OCI-LY7 (cell line): ENCODE data around the gene UNC79. TPM values are rescaled to one million over a fixed set of nuclear protein-coding genes. Genes with fewer than 3 reads are reported as not detected.

Experiments
- BruUV-seq: library from RNA; stranded (reverse); fragments of 400-500 nt; replicated peaks from 2 replicates; lab custom pipeline; 2021; lab: Mats Ljungman, UMichigan
- CTCF ChIA-PET: fragments of 300-600 bp; sonication (Branson Sonifier 250); formaldehyde crosslinking; loops from one replicate; lab custom pipeline; 2022; ENCODE audit warnings: antibody characterized with exemption; ENCODE audit not compliant: unreplicated experiment; lab: Charles Lee
- POLR2A ChIA-PET: fragments of 300-600 bp; sonication (Branson Sonifier 250); formaldehyde crosslinking; loops from one replicate; lab custom pipeline; 2022; ENCODE audit warnings: antibody characterized with exemption; lab: Charles Lee
- DNase-seq: peaks from one replicate; pipeline ENCODE4 v3.0.0-alpha.2; 2015; ENCODE audit warnings: low spot score
- H2AFZ ChIP-seq: fragments of 200-600 bp; sonication (generic), shearing (Covaris generic); 2 replicates; pipeline ENCODE4 v1.6.1; 2014; ENCODE audit warnings: mild to moderate bottlenecking, antibody characterized with exemption, low read length, moderate library complexity
- H3K27ac ChIP-seq: fragments of 200-600 bp; sonication (generic); 2 replicates; pipeline ENCODE4 v1.5.1; 2014; ENCODE audit warnings: mixed run types, low read depth, mild to moderate bottlenecking, moderate library complexity, low read length, inconsistent platforms; ENCODE audit not compliant: poor library complexity, severe bottlenecking
- H3K36me3 ChIP-seq: fragments of 200-600 bp; sonication (generic); 2 replicates; pipeline ENCODE4 v1.6.1; 2014; ENCODE audit warnings: mild to moderate bottlenecking, antibody characterized with exemption, low read length, moderate library complexity, mixed read lengths; ENCODE audit not compliant: insufficient read depth
- H3K4me1 ChIP-seq: fragments of 200-600 bp; sonication (generic); 2 replicates; pipeline ENCODE4 v1.5.1; 2014; ENCODE audit warnings: mild to moderate bottlenecking, low read length; ENCODE audit not compliant: insufficient read depth, poor library complexity, severe bottlenecking
- H3K4me2 ChIP-seq: fragments of 200-600 bp; sonication (generic); 2 replicates; pipeline ENCODE4 v1.6.1; 2014; ENCODE audit warnings: mild to moderate bottlenecking, low read length
- H3K4me3 ChIP-seq: fragments of 200-600 bp; sonication (generic); 2 replicates; pipeline ENCODE4 v1.5.1; 2014; ENCODE audit warnings: mild to moderate bottlenecking, low read depth, low read length; ENCODE audit not compliant: poor library complexity, severe bottlenecking
- H3K79me2 ChIP-seq: fragments of 200-600 bp; sonication (generic); 2 replicates; pipeline ENCODE4 v1.6.1; 2016; ENCODE audit warnings: low read depth, mild to moderate bottlenecking, low read length, moderate library complexity, mixed read lengths; ENCODE audit not compliant: insufficient read depth
- H3K9me2 ChIP-seq: fragments of 200-600 bp; sonication (generic); 2 replicates; pipeline ENCODE4 v1.6.1; 2016; ENCODE audit warnings: mild to moderate bottlenecking, low read length, mixed read lengths; ENCODE audit not compliant: insufficient read depth
- H3K9me3 ChIP-seq: fragments of 200-600 bp; sonication (generic); 2 replicates; pipeline ENCODE4 v1.6.1; 2014; ENCODE audit warnings: mild to moderate bottlenecking, mixed run types, low read length, mixed read lengths
- H4K20me1 ChIP-seq: fragments of 200-600 bp; sonication (generic); 2 replicates; pipeline ENCODE4 v1.6.1; 2014; ENCODE audit warnings: mild to moderate bottlenecking, antibody characterized with exemption, low read length, moderate library complexity, mixed read lengths; ENCODE audit not compliant: insufficient read depth
- EZH2phosphoT487 ChIP-seq: fragments of 200-600 bp; sonication (generic); IDR thresholded peaks from 2 replicates; pipeline ENCODE4 v1.6.1; 2018; ENCODE audit warnings: low read depth, borderline replicate concordance, mild to moderate bottlenecking, mixed run types, antibody characterized with exemption, low read length, moderate library complexity, mixed read lengths
- intact Hi-C: fragments of 100-400 bp; cut with micrococcal nuclease; formaldehyde crosslinking; loops from one replicate; pipeline ENCODE4 v1.10.0; 2022; ENCODE audit not compliant: unreplicated experiment
- total RNA-seq, 2 experiments: library from RNA; depleted of rRNA in 1 of 2; stranded (reverse); fragments of >200 nt in 1 of 2; shearing (Covaris generic) in 1 of 2; gene quantifications; 2 replicates each; pipeline ENCODE4 v1.2.3, GENCODE V29; 2014 to 2022
- TF ChIP-seq, protein P1 (sequence below): fragments of 200-600 bp; sonication (generic); conservative IDR thresholded peaks from 2 replicates; pipeline ENCODE4 v1.5.1; 2014; ENCODE audit warnings: mild to moderate bottlenecking, antibody characterized with exemption, low read length, moderate library complexity, mixed read lengths

UNC79 gene
- total RNA-seq, 2 experiments from 2014 or later: 0.17 to 0.19 TPM

DNA sequence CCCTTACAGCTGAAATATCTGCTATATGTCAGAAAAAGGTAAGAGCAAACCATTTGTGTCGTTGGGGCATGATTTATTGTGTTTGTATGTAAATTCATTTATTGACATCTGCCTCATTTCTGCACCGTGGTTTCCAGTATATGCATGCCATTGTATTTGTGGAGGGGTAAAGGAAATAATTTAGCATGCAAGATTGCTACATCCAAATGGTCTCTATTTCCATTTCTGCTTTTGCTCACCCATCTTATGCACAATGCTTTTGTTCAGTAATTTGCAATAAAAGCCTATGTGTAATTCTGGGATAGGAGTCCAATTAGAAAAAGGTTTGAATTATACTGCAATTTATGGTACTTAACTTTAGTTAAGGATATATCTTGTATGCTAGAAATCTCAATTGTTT is 101.8 kb downstream of the UNC79 start:
- H3K4me1 ChIP-seq: no peaks in the 10 kb centered on the region
- no peak overlapping the region for H3K27ac ChIP-seq
- no peaks in the 10 kb centered on the region for H3K9me3 ChIP-seq
- no peaks in the 10 kb centered on the region for H3K36me3 ChIP-seq
- no peak for DNase-seq
- no peaks in the 10 kb centered on the region for H3K9me2 ChIP-seq
- no peaks in the 10 kb centered on the region for H3K79me2 ChIP-seq
- H2AFZ ChIP-seq: no peak overlapping the region
- TF ChIP-seq, protein P1, sequence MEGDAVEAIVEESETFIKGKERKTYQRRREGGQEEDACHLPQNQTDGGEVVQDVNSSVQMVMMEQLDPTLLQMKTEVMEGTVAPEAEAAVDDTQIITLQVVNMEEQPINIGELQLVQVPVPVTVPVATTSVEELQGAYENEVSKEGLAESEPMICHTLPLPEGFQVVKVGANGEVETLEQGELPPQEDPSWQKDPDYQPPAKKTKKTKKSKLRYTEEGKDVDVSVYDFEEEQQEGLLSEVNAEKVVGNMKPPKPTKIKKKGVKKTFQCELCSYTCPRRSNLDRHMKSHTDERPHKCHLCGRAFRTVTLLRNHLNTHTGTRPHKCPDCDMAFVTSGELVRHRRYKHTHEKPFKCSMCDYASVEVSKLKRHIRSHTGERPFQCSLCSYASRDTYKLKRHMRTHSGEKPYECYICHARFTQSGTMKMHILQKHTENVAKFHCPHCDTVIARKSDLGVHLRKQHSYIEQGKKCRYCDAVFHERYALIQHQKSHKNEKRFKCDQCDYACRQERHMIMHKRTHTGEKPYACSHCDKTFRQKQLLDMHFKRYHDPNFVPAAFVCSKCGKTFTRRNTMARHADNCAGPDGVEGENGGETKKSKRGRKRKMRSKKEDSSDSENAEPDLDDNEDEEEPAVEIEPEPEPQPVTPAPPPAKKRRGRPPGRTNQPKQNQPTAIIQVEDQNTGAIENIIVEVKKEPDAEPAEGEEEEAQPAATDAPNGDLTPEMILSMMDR: no peak
- no peak for TF ChIP-seq EZH2phosphoT487
- ChIA-PET CTCF (no interaction called here), POLR2A (no interaction called here)
- H4K20me1 ChIP-seq: no peaks in the 10 kb centered on the region
- no TSS peak for BruUV-seq
- no peak overlapping the region for H3K4me2 ChIP-seq
- no peak overlapping the region for H3K4me3 ChIP-seq
- intact Hi-C loops: no loop called here

DNA sequence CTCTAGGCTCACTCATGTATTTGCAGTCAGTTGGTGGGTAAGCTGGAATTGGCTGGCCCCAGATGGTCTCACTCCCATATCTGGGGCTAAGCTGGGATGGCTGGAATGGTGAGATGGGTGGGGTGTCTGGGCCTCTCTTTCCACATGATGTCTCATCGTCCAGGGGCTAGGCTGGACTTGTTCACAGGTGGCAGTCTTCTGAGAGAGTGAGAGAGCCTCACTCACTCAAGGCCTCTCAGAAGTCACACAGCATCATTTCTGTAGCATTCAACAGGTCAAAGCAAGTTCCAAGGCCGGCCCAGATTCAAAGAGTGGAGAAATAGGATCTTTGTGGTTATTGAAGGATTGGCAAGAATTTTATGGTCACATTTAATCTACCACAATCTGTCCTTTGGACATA is 102.7 kb downstream of the UNC79 start:
- H3K79me2 ChIP-seq: no peaks in the 10 kb centered on the region
- no TSS peak for BruUV-seq
- ChIA-PET CTCF (no interaction called here), POLR2A (no interaction called here)
- no peak for DNase-seq
- H2AFZ ChIP-seq: no peak overlapping the region
- no peaks in the 10 kb centered on the region for H4K20me1 ChIP-seq
- no peaks in the 10 kb centered on the region for H3K9me2 ChIP-seq
- no peak overlapping the region for H3K4me3 ChIP-seq
- no peaks in the 10 kb centered on the region for H3K9me3 ChIP-seq
- TF ChIP-seq, protein P1: no peak
- TF ChIP-seq EZH2phosphoT487: no peak
- H3K27ac ChIP-seq: no peak overlapping the region
- intact Hi-C loops: no loop called here
- no peak overlapping the region for H3K4me2 ChIP-seq
- no peaks in the 10 kb centered on the region for H3K4me1 ChIP-seq
- H3K36me3 ChIP-seq: no peaks in the 10 kb centered on the region

DNA sequence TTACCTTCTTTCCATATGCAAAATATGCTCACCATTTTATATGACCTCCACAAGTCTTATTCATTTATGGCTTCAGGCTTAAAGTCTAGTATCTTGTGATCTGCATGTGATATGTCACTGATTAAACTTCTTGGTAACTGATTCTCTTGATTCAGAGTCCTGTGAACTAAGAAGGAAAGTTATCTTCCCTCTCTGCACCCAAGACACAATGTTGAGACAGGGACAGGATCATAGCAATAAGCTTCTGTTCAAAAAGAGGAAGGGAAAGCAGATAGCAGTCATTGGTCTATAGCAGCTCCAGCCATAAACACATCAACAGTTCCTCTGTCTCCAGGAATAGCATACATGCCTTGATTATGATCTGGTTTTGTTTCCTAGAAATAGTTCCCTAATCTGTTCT is 103.1 kb downstream of the UNC79 start:
- TF ChIP-seq EZH2phosphoT487: no peak
- intact Hi-C loops: no loop called here
- no peak overlapping the region for H3K4me2 ChIP-seq
- no peak overlapping the region for H2AFZ ChIP-seq
- BruUV-seq: no TSS peak
- no peaks in the 10 kb centered on the region for H3K79me2 ChIP-seq
- no peaks in the 10 kb centered on the region for H4K20me1 ChIP-seq
- no peak overlapping the region for H3K4me3 ChIP-seq
- H3K4me1 ChIP-seq: no peaks in the 10 kb centered on the region
- H3K9me2 ChIP-seq: no peaks in the 10 kb centered on the region
- ChIA-PET CTCF (no interaction called here), POLR2A (no interaction called here)
- no peaks in the 10 kb centered on the region for H3K36me3 ChIP-seq
- no peaks in the 10 kb centered on the region for H3K9me3 ChIP-seq
- DNase-seq: peak; percentile 4
- no peak overlapping the region for H3K27ac ChIP-seq
